Astrocyte (in vitro differentiated cells and primary cell): ENCODE results near the gene HBM.

Experiments
- CTCF ChIP-seq: IDR thresholded peaks from 2 replicates; pipeline ENCODE4 v1.5.1; 2011; ENCODE audit warnings: low read depth, mild to moderate bottlenecking, inconsistent platforms, low read length, moderate library complexity; ENCODE audit not compliant: insufficient read depth
- EZH2 ChIP-seq: IDR thresholded peaks from 2 replicates; pipeline ENCODE4 v1.6.1; 2012; ENCODE audit warnings: mild to moderate bottlenecking, low read length, inconsistent platforms; ENCODE audit not compliant: insufficient read depth

- TF ChIP-seq CTCF = peak; percentile 46
- TF ChIP-seq EZH2 = no peak
Observed at GRCh38 chr16:117379-118365, 48.1 kb upstream of the HBM start.
